Transverse colon (tissue), 4 donors: ENCODE results near the gene PRIMA1. TPM values are rescaled to one million over a fixed set of nuclear protein-coding genes. Genes with fewer than 3 reads are reported as not detected.

Experiments
- DNase-seq: peaks from one replicate; pipeline ENCODE4 v3.0.0-alpha.2; 2019
- H3K27ac ChIP-seq, 4 donors: fragments of 200-600 bp; sonication (generic); 2 replicates each; pipeline ENCODE4 v1.5.1; 2016 to 2018; ENCODE audit warnings: inconsistent platforms in 4 of 4
- H3K27me3 ChIP-seq: fragments of 200-600 bp; sonication (generic); 2 replicates; pipeline ENCODE4 v1.5.1; 2017; ENCODE audit warnings: inconsistent platforms
- H3K36me3 ChIP-seq, 4 donors: fragments of 200-600 bp; sonication (generic); 2 replicates each; pipeline ENCODE4 v1.5.1; 2017 to 2019; ENCODE audit warnings: inconsistent platforms in 4 of 4
- H3K4me1 ChIP-seq, 4 donors: fragments of 200-600 bp; sonication (generic); 2 replicates each; pipeline ENCODE4 v1.5.1; 2017 to 2020; ENCODE audit warnings: inconsistent platforms in 4 of 4
- H3K4me3 ChIP-seq, 4 donors: fragments of 200-600 bp; sonication (generic); 1 replicate in 1 of 4; 2 replicates in 3 of 4; pipeline versions ENCODE4 v1.5.1 to v1.6.1; 2017 to 2019; ENCODE audit warnings: inconsistent platforms in 4 of 4
- H3K9me3 ChIP-seq, 2 donors: fragments of 200-600 bp; sonication (generic); 2 replicates each; pipeline ENCODE4 v1.5.1; 2017 to 2019; ENCODE audit warnings: inconsistent platforms in 2 of 2
- CTCF ChIP-seq, 5 experiments: fragments of 200-600 bp in 3 of 5; fragments of 450-650 bp in 2 of 5; sonication (generic) in 3 of 5; IDR thresholded peaks; 1 replicate in 2 of 5; 2 replicates in 3 of 5; pipeline ENCODE4 v1.5.1; 2016 to 2017; ENCODE audit warnings: antibody characterized with exemption in 5 of 5, inconsistent platforms in 3 of 5, mild to moderate bottlenecking in 2 of 5, moderate library complexity in 1 of 5
- EP300 ChIP-seq: sonication (generic); formaldehyde crosslinking; IDR thresholded peaks from one replicate; pipeline ENCODE4 v1.6.1; 2017; ENCODE audit warnings: antibody characterized with exemption, low read depth
- POLR2A ChIP-seq: fragments of 450-650 bp; IDR thresholded peaks from one replicate; pipeline ENCODE4 v1.6.1; 2016; ENCODE audit warnings: antibody characterized with exemption, mild to moderate bottlenecking, moderate library complexity
- POLR2AphosphoS5 ChIP-seq, 3 donors: sonication (generic); formaldehyde crosslinking; IDR thresholded peaks; one replicate each; pipeline ENCODE4 v1.6.1; 2016; ENCODE audit warnings: antibody characterized with exemption in 3 of 3
- WGBS, 2 donors: methylation state at CpG; one replicate each; pipeline ENCODE4 v1.1.5; 2018; ENCODE audit warnings: low coverage in 1 of 2; 5-methylcytosine and 5-hydroxymethylcytosine counted together
- in situ Hi-C, 4 donors: fragments of 200-750 bp; cut with MboI; loops; one replicate each; pipeline versions ENCODE4 v1.15.0 to v1.15.1; 2017; ENCODE audit warnings: low sequenced_read_pairs in 3 of 4, low pct_ligation_motif_present in 1 of 4, low pct_unique_long_range_greater_than_20kb in 1 of 4
- intact Hi-C: fragments of 100-400 bp; cut with DNase I; formaldehyde crosslinking; loops from one replicate; pipeline ENCODE4 v1.15.1; 2023; ENCODE audit warnings: low total_unique reads
- total RNA-seq, 4 donors: library from RNA; depleted of rRNA; stranded (reverse); fragments of >200 nt; gene quantifications; one replicate each; pipeline ENCODE4 v1.1.0, GENCODE V29; 2016

The PRIMA1 gene
- total RNA-seq, 4 donors from 2014 or later = 3.0 to 8.2 (median 4.8) TPM

DNA sequence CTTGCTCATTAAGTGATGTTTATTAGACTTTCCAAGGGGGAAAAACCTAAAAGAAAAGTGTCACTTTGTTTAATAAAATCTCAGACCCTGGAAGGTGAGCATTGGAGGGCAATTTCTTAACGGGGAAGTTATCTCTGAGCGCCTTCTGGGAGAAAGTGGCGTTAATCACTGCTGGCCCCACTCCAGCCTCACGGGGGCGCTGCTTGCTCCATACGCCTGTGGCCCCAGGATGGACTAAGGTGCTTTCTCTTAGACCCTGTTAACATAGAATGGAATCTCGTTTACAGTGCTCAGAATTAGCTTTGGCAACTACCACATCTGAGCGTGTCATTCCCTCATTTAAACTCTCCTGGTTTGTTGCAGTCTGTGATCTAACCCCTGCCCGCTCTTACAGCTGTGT lies 16.4 kb upstream of the PRIMA1 start:
- TF ChIP-seq EP300 (no peak), CTCF (IDR thresholded peaks at IDR 0.05) (no peak), POLR2AphosphoS5 (IDR thresholded peaks at IDR 0.05) (no peak), POLR2A (no peak)
- intact Hi-C loops (loop anchor here (5.0 kb wide), 1 partner anchor 78 kb away; no protein-coding TSS in a partner anchor), in situ Hi-C loops (no loop called here)
- H3K4me3 ChIP-seq = no peak overlapping the region
- H3K27ac ChIP-seq = no peak overlapping the region
- H3K9me3 ChIP-seq = no peaks in the 10 kb centered on the region
- H3K36me3 ChIP-seq = no peaks in the 10 kb centered on the region
- no peak for DNase-seq
- peaks cover 3 to 15% (median 9%) of the 10 kb centered on the region in 4 donors for H3K4me1 ChIP-seq
- 52 to 60% methylated on average over 2 to 9 of the region's 9 CpGs for WGBS, 2 donors
- H3K27me3 ChIP-seq = no peaks in the 10 kb centered on the region

GRCh38 chr14:93803408-93804318 lies 15.4 kb upstream of the PRIMA1 start:
- intact Hi-C loops (loop anchor here (5.0 kb wide), 1 partner anchor 79 kb away; no protein-coding TSS in a partner anchor), in situ Hi-C loops (no loop called here)
- peaks cover 9 to 21% (median 11%) of the 10 kb centered on the region in 4 donors for H3K4me1 ChIP-seq
- TF ChIP-seq EP300 = no peak
- TF ChIP-seq POLR2AphosphoS5 (IDR thresholded peaks at IDR 0.05) = peak; percentile 58 to 74 (median 73)
- peak overlapping the region; percentile 63 to 80 (median 66) for H3K27ac ChIP-seq
- H3K4me3 ChIP-seq = no peak overlapping the region
- H3K27me3 ChIP-seq = no peaks in the 10 kb centered on the region
- WGBS, 2 donors = 66 to 77% methylated on average over 14 to 15 of the region's 15 CpGs
- no peaks in the 10 kb centered on the region for H3K9me3 ChIP-seq
- H3K36me3 ChIP-seq = no peaks in the 10 kb centered on the region
- no peak for DNase-seq

DNA sequence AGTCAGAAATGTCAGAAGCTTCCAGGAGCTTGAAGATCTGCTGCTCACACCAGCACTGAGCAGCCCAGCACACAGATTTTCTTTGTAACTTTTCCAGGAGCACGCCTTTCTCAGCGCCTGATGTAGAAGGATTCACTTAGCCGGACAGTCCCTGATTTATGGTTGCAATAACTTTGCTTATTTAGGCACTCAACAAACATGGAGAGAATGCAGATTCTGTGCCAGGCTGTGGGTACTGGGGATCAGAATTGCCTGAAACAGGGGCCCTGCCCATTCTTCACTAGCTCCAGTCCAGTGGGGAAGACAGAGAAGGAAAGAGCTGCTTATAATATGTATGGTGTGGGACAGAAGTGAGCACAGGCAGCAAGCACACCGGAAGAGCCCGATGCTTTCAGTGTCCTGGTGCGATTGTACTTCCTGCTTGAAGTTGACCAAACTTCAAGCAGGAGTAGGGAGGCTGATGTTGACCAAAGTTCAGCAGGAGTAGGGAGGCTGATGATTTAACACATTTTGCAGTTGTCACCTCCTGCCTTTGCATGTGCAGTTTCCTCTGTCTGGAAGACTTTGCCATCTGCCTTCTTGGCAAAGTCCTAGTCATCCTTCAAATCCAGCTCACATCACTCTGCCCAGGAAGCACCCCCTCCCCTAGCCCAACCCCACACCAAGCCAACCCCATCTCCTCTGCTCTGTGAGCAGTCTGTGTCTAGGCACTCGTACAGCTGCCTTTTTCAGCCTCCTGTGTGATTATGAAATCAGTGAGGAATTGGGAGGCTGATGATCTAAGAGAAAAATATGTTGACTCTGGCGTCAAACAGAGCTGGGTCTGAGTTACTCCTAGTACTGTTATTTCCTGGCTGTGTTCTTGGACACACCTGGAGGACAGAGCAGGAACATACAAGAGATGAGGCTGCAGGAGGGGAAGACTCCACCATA lies 12.0 kb upstream of the PRIMA1 start:
- in situ Hi-C loops = no loop called here
- Histone ChIP-seq H3K9me3 (no peaks in the 10 kb centered on the region), H3K36me3 (no peaks in the 10 kb centered on the region), H3K27me3 (no peaks in the 10 kb centered on the region), H3K4me1 (peaks cover 9 to 21% (median 11%) of the 10 kb centered on the region in 4 donors), H3K4me3 (no peak overlapping the region), H3K27ac (peak overlapping the region; percentile 23 to 81 (median 70))
- no peak for DNase-seq
- 34 to 40% methylated on average over 1 to 8 of the region's 8 CpGs for WGBS, 2 donors
- TF ChIP-seq POLR2AphosphoS5 (IDR thresholded peaks at IDR 0.05) (peak; percentile 18 to 44 (median 30)), CTCF (IDR thresholded peaks at IDR 0.05) (no peak), POLR2A (no peak)
- intact Hi-C loops = loop anchor here (5.0 kb wide), 1 partner anchor 82 kb away; no protein-coding TSS in a partner anchor

- intact Hi-C loops = no loop called here
- Histone ChIP-seq H3K36me3 (no peaks in the 10 kb centered on the region), H3K27me3 (no peaks in the 10 kb centered on the region), H3K4me3 (no peak overlapping the region), H3K4me1 (peaks cover 9 to 21% (median 11%) of the 10 kb centered on the region in 4 donors), H3K9me3 (no peaks in the 10 kb centered on the region), H3K27ac (peak overlapping the region; percentile 23 to 81 (median 70))
- no peak for TF ChIP-seq POLR2A
- no peak for TF ChIP-seq EP300
- TF ChIP-seq POLR2AphosphoS5 (IDR thresholded peaks at IDR 0.05) = no peak
- TF ChIP-seq CTCF (IDR thresholded peaks at IDR 0.05) = no peak
- in situ Hi-C loops = no loop called here
- no peak for DNase-seq
- WGBS, 2 donors = 20 to 66% methylated on average over 1 to 4 of the region's 4 CpGs
Observed at GRCh38 chr14:93799617-93799988, 11.3 kb upstream of the PRIMA1 start.
